Bronchial epithelial cell (primary cell): Measurements from ENCODE around the gene IGFLR1. TPM values are rescaled to one million over a fixed set of nuclear protein-coding genes. Genes with fewer than 3 reads are reported as not detected.
A peak's percentile ranks its signal among the peaks of the same experiment; 100 is the strongest.

ENCODE experiments used
- DNase-seq: peaks from one replicate; pipeline ENCODE4 v3.0.0-alpha.2; 2010; ENCODE audit warnings: low read depth
- FAIRE-seq: peaks from 2 replicates; lab custom pipeline; 2011; peaks lifted over from hg19 to GRCh38; lab: Jason Lieb, UNC
- H3K27me3 ChIP-seq: 2 replicates; pipeline ENCODE4 v1.5.1; 2011; ENCODE audit warnings: low read length; ENCODE audit not compliant: control insufficient read depth, insufficient read depth
- H3K36me3 ChIP-seq: 2 replicates; pipeline ENCODE4 v1.5.1; 2011; ENCODE audit warnings: low read length; ENCODE audit not compliant: control insufficient read depth, insufficient read depth
- H3K4me3 ChIP-seq: 2 replicates; pipeline ENCODE4 v1.5.1; 2011; ENCODE audit warnings: mild to moderate bottlenecking, low read depth, low read length, control low read depth
- total RNA-seq: library from RNA; depleted of rRNA; stranded (reverse); fragments of >200 nt; gene quantifications from 2 replicates; pipeline ENCODE4 v1.2.1, GENCODE V29; 2014
- TF ChIP-seq, protein P1 (sequence below): IDR thresholded peaks from 2 replicates; pipeline ENCODE4 v1.5.1; 2011; ENCODE audit warnings: mild to moderate bottlenecking, moderate library complexity, low read length, control low read depth, inconsistent platforms; ENCODE audit not compliant: insufficient read depth, severe bottlenecking

The IGFLR1 gene
- total RNA-seq, 1 donor from 2014 or later: 0.26 TPM

DNA sequence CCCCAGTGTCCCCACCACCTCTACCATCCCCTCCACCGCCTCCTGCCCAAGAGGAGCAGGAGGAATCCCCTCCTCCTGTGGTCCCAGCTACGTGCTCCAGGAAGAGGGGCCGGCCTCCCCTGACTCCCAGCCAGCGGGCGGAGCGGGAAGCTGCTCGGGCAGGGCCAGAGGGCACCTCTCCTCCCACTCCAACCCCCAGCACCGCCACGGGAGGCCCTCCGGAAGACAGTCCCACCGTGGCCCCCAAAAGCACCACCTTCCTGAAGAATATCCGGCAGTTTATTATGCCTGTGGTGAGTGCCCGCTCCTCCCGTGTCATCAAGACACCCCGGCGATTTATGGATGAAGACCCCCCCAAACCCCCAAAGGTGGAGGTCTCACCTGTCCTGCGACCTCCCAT lies 21.6 kb downstream of the IGFLR1 start:
- TF ChIP-seq, protein P1, sequence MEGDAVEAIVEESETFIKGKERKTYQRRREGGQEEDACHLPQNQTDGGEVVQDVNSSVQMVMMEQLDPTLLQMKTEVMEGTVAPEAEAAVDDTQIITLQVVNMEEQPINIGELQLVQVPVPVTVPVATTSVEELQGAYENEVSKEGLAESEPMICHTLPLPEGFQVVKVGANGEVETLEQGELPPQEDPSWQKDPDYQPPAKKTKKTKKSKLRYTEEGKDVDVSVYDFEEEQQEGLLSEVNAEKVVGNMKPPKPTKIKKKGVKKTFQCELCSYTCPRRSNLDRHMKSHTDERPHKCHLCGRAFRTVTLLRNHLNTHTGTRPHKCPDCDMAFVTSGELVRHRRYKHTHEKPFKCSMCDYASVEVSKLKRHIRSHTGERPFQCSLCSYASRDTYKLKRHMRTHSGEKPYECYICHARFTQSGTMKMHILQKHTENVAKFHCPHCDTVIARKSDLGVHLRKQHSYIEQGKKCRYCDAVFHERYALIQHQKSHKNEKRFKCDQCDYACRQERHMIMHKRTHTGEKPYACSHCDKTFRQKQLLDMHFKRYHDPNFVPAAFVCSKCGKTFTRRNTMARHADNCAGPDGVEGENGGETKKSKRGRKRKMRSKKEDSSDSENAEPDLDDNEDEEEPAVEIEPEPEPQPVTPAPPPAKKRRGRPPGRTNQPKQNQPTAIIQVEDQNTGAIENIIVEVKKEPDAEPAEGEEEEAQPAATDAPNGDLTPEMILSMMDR: no peak
- H3K36me3 ChIP-seq: peaks cover 40% of the 10 kb centered on the region
- FAIRE-seq (no peak), DNase-seq (no peak)
- H3K27me3 ChIP-seq: no peaks in the 10 kb centered on the region
- no peak overlapping the region for H3K4me3 ChIP-seq

DNA sequence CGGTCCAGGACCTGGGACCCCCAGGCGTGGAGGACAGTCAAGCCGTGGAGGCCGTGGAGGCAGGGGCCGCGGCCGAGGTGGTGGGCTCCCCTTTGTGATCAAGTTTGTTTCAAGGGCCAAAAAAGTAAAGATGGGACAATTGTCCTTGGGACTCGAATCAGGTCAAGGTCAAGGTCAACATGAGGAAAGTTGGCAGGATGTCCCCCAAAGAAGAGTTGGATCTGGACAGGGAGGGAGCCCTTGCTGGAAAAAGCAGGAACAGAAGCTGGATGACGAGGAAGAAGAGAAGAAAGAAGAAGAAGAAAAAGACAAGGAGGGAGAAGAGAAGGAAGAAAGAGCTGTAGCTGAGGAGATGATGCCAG lies 22.1 kb downstream of the IGFLR1 start:
- H3K36me3 ChIP-seq: peaks cover 35% of the 10 kb centered on the region
- no peak for FAIRE-seq

GRCh38 chr19:35719402-35720162 lies 22.7 kb downstream of the IGFLR1 start:
- FAIRE-seq (no peak), DNase-seq (no peak)
- TF ChIP-seq, protein P1: no peak
- Histone ChIP-seq H3K27me3 (no peaks in the 10 kb centered on the region), H3K36me3 (peaks cover 29% of the 10 kb centered on the region), H3K4me3 (no peak overlapping the region)

More for the DNA sequence above, 22.1 kb downstream of the IGFLR1 start:
- no peak for DNase-seq
- TF ChIP-seq, protein P1: no peak
- H3K4me3 ChIP-seq: no peak overlapping the region
- H3K27me3 ChIP-seq: no peaks in the 10 kb centered on the region

DNA sequence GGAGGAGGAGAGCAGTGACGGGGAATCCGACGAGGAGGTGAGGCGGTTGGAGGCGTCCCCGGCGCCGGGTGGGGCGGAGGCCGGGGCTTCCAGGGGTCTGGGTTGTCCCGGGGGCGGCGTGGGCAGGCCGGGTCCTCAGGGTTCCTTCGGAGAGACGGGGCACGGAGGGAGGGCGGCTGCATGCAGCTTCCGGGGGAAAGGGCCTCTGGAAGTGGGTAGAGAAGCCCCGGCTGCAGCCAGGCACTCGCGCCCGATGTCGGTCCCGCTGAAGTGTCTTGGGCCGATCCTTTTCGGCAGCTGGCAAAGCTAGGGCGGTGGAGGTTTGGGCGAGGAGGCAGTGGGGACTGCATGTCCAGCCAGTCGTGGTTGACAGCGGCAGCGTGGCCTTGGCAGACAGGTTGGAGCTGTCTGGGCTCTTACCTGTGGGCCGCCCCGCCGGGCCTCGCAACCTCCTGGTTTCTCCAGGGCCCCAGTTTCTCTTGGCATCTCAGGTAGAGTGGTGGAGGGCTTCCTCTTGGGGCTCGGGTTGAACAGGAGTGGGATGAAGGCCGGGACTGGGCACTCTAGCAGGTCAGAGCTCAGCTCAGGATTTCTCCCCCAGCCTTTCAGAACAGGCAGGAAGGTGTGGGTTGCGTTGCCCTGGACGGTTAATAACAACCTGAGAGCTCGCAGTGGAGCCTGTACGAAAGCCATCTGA lies 23.8 kb downstream of the IGFLR1 start:
- TF ChIP-seq, protein P1: no peak
- H3K27me3 ChIP-seq: no peaks in the 10 kb centered on the region
- peaks cover 22% of the 10 kb centered on the region for H3K36me3 ChIP-seq
- DNase-seq (peak; percentile 10), FAIRE-seq (no peak)
- H3K4me3 ChIP-seq: peak overlapping the region; percentile 88

DNA sequence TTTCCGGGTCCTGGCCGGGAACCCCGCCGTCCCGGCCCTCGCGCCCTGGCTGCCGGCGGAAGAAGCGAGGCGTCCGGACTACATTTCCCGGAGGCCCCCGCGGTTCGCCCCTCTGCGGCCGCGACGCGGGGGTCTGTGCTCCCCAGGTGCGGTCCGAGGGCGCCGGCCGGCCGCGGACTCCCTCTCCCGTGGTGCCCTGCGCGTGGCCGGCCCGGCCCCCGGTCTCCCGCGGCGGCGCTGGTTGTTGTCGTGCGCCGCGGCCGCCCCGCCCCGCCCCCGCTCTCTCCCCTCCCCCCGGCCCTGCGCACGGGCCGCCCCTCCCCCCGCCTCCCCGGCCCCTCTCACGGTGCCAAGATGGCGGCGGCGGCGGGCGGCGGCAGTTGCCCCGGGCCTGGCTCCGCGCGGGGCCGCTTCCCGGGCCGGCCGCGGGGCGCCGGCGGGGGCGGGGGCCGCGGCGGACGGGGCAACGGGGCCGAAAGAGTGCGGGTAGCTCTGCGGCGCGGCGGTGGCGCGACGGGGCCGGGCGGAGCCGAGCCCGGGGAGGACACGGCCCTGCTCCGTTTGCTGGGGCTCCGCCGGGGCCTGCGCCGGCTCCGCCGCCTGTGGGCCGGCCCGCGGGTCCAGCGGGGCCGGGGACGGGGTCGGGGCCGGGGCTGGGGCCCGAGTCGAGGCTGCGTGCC lies 24.4 kb downstream of the IGFLR1 start, which contains the start of gene KMT2B:
TSS of gene KMT2B (plus strand) at position 339 of the 680 bp plus-strand sequence. CDS start at position 355, 16 bp downstream.
- TF ChIP-seq, protein P1: no peak
- peak within 1 kb of the TSS; percentile 88 for H3K4me3 ChIP-seq
- FAIRE-seq (no peak), DNase-seq (no peak)
- peaks cover 15% of the 10 kb centered on the region for H3K36me3 ChIP-seq
- H3K27me3 ChIP-seq: no peaks in the 10 kb centered on the region
